ENCODE data around the gene PRDM16. TPM values are rescaled to one million over a fixed set of nuclear protein-coding genes. Genes with fewer than 3 reads are reported as not detected.

Gene PRDM16
- total and polyA plus RNA-seq, 2 of the 13 experiments (the other 11 are each of a cell fraction or from before 2014, with no cell fraction given), result 0.15 to 0.81 TPM

DNA sequence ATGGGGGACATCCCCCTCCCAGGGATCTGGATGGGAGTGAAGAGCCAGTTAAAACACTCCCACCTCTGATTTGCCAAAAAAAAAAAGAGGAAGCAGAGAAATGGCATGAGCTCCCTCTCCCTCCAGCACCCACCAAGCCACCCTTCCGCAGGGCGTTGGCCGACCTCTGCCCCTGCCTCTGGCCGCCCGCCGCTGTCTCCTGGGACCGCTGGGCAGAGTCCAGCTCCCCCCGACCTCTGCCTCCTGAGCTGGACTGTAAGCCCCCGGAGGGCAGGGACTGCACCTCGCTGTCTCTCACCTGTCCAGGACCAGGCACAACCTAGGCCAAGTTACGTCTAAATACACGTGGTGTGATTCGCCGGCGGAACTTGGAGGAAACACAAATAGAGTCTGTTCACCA is 174.3 kb downstream of the PRDM16 start (continued):
- TF ChIP-seq ZBTB10 (CRISPR knock-in tag; IDR thresholded peaks at IDR 0.05; ENCODE audit: borderline replicate concordance), result no peak
- TF ChIP-seq, protein P1, sequence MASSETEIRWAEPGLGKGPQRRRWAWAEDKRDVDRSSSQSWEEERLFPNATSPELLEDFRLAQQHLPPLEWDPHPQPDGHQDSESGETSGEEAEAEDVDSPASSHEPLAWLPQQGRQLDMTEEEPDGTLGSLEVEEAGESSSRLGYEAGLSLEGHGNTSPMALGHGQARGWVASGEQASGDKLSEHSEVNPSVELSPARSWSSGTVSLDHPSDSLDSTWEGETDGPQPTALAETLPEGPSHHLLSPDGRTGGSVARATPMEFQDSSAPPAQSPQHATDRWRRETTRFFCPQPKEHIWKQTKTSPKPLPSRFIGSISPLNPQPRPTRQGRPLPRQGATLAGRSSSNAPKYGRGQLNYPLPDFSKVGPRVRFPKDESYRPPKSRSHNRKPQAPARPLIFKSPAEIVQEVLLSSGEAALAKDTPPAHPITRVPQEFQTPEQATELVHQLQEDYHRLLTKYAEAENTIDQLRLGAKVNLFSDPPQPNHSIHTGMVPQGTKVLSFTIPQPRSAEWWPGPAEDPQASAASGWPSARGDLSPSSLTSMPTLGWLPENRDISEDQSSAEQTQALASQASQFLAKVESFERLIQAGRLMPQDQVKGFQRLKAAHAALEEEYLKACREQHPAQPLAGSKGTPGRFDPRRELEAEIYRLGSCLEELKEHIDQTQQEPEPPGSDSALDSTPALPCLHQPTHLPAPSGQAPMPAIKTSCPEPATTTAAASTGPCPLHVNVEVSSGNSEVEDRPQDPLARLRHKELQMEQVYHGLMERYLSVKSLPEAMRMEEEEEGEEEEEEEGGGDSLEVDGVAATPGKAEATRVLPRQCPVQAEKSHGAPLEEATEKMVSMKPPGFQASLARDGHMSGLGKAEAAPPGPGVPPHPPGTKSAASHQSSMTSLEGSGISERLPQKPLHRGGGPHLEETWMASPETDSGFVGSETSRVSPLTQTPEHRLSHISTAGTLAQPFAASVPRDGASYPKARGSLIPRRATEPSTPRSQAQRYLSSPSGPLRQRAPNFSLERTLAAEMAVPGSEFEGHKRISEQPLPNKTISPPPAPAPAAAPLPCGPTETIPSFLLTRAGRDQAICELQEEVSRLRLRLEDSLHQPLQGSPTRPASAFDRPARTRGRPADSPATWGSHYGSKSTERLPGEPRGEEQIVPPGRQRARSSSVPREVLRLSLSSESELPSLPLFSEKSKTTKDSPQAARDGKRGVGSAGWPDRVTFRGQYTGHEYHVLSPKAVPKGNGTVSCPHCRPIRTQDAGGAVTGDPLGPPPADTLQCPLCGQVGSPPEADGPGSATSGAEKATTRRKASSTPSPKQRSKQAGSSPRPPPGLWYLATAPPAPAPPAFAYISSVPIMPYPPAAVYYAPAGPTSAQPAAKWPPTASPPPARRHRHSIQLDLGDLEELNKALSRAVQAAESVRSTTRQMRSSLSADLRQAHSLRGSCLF (CRISPR knock-in tag; IDR thresholded peaks at IDR 0.05; ENCODE audit: borderline replicate concordance), result no peak
- TF ChIP-seq, protein P2, sequence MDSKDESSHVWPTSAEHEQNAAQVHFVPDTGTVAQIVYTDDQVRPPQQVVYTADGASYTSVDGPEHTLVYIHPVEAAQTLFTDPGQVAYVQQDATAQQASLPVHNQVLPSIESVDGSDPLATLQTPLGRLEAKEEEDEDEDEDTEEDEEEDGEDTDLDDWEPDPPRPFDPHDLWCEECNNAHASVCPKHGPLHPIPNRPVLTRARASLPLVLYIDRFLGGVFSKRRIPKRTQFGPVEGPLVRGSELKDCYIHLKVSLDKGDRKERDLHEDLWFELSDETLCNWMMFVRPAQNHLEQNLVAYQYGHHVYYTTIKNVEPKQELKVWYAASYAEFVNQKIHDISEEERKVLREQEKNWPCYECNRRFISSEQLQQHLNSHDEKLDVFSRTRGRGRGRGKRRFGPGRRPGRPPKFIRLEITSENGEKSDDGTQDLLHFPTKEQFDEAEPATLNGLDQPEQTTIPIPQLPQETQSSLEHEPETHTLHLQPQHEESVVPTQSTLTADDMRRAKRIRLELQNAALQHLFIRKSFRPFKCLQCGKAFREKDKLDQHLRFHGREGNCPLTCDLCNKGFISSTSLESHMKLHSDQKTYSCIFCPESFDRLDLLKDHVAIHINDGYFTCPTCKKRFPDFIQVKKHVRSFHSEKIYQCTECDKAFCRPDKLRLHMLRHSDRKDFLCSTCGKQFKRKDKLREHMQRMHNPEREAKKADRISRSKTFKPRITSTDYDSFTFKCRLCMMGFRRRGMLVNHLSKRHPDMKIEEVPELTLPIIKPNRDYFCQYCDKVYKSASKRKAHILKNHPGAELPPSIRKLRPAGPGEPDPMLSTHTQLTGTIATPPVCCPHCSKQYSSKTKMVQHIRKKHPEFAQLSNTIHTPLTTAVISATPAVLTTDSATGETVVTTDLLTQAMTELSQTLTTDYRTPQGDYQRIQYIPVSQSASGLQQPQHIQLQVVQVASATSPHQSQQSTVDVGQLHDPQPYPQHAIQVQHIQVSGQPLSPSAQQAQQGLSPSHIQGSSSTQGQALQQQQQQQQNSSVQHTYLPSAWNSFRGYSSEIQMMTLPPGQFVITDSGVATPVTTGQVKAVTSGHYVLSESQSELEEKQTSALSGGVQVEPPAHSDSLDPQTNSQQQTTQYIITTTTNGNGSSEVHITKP (CRISPR knock-in tag; IDR thresholded peaks at IDR 0.05; ENCODE audit: low read depth), result no peak
- 0 out of 2 replicates have a peak, but pooled peaks have one; percentile 27 for TF ChIP-seq HNF4G (IDR thresholded peaks at IDR 0.05; ENCODE audit: borderline replicate concordance, low read depth, low read length)
- TF ChIP-seq HNF4G (CRISPR knock-in tag; IDR thresholded peaks at IDR 0.05; ENCODE audit: borderline replicate concordance, low read depth), result no peak
- TF ChIP-seq KDM6A (CRISPR knock-in tag; IDR thresholded peaks at IDR 0.05; ENCODE audit: low read depth), result no peak
- TF ChIP-seq ZNF891 (CRISPR knock-in tag; IDR thresholded peaks at IDR 0.05), result no peak
